ENCODE results near the gene DUSP7. TPM values are rescaled to one million over a fixed set of nuclear protein-coding genes. Genes with fewer than 3 reads are reported as not detected.

The DUSP7 gene
- total and polyA plus RNA-seq, 9 of the 15 experiments (the other 6 are each of a cell fraction or from before 2014, with no cell fraction given) = 0.45 to 15.8 (median 8.2) TPM

GRCh38 chr3:52083556-52084087 is 27.3 kb upstream of the DUSP7 start:
- in situ Hi-C loops (cut with MboI) = no loop called here
- FAIRE-seq = no peak
- H2AFZ ChIP-seq (ENCODE audit: low read depth, low read length) = no peak overlapping the region
- WGBS (ENCODE audit: insufficient coverage, low coverage, missing lambda C conversion rate) = 82% methylated on average over 5 of the region's 5 CpGs
- no peaks in the 10 kb centered on the region for H3K79me2 ChIP-seq (ENCODE audit: control insufficient read depth, insufficient read depth, low read length)
- DNase-seq (ENCODE audit: extremely low read depth in 1 of 4, low spot score in 3 of 4) = no peak
- H4K20me1 ChIP-seq (replicated peaks; ENCODE audit: control insufficient read depth, insufficient read depth, low read length) = no peaks in the 10 kb centered on the region
- no peak overlapping the region for H3K4me3 ChIP-seq
- no peak overlapping the region for H3K27ac ChIP-seq (ENCODE audit: extremely low read depth, low read depth, low read length)
- no peak overlapping the region for H3K4me2 ChIP-seq (ENCODE audit: insufficient read depth, low read length)
- no peaks in the 10 kb centered on the region for H3K27me3 ChIP-seq (ENCODE audit: control insufficient read depth in 2 of 2, insufficient read depth in 2 of 2, low read length in 2 of 2)
- no TSS peak for BruUV-seq (replicated peaks)
- no peaks in the 10 kb centered on the region for H3K9me3 ChIP-seq (replicated peaks; ENCODE audit: control insufficient read depth, insufficient read depth, low read depth, low read length)
- intact Hi-C loops (cut with micrococcal nuclease) = no loop called here
- POLR2A ChIA-PET = interaction anchor here (0.7 to 0.9 kb wide), 2 partner anchors 11 to 14 kb away, joined by 3 read pairs; no protein-coding TSS in a partner anchor
- H3K9me1 ChIP-seq (ENCODE audit: control insufficient read depth, insufficient read depth, low read length) = no peaks in the 10 kb centered on the region
- no peak for ATAC-seq
- H3K4me1 ChIP-seq (replicated peaks in 1 of 2; ENCODE audit: control insufficient read depth in 2 of 2, insufficient read depth in 2 of 2, low read length in 2 of 2) = peaks cover 35 to 60% of the 10 kb centered on the region in 2 experiments
- CTCF ChIA-PET (ENCODE audit: low intra/inter-chr PET ratio) = no interaction called here
- H3K9ac ChIP-seq (ENCODE audit: insufficient read depth in 1 of 2, low read depth in 2 of 2, low read length in 2 of 2) = peak overlapping the region in 1 of 2 experiments; percentile 13; a peak in 1 of 4 replicates
- H3K36me3 ChIP-seq (ENCODE audit: control insufficient read depth, insufficient read depth, low read length) = peaks cover 8% of the 10 kb centered on the region; the same call in 1 of the 3 replicates
- TF ChIP-seq ZNF589 (CRISPR knock-in tag; IDR thresholded peaks at IDR 0.05; ENCODE audit: low read depth) (no peak), RUNX1 (IDR thresholded peaks at IDR 0.05; ENCODE audit: low read depth) (no peak), RBM39 (optimal IDR thresholded peaks at IDR 0.05; ENCODE audit: low read depth, low read length) (no peak), ZFP30 (CRISPR knock-in tag; IDR thresholded peaks at IDR 0.05; ENCODE audit: borderline replicate concordance) (no peak), ZNF431 (CRISPR knock-in tag; IDR thresholded peaks at IDR 0.05) (no peak), ZNF76 (CRISPR knock-in tag; IDR thresholded peaks at IDR 0.05; ENCODE audit: borderline replicate concordance) (no peak), STAT5B (CRISPR knock-in tag; IDR thresholded peaks at IDR 0.05) (no peak)
- TF ChIP-seq, protein P1, sequence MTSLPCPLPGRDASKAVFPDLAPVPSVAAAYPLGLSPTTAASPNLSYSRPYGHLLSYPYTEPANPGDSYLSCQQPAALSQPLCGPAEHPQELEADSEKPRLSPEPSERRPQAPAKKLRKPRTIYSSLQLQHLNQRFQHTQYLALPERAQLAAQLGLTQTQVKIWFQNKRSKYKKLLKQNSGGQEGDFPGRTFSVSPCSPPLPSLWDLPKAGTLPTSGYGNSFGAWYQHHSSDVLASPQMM (CRISPR knock-in tag; IDR thresholded peaks at IDR 0.05) = no peak
- TF ChIP-seq, protein P2, sequence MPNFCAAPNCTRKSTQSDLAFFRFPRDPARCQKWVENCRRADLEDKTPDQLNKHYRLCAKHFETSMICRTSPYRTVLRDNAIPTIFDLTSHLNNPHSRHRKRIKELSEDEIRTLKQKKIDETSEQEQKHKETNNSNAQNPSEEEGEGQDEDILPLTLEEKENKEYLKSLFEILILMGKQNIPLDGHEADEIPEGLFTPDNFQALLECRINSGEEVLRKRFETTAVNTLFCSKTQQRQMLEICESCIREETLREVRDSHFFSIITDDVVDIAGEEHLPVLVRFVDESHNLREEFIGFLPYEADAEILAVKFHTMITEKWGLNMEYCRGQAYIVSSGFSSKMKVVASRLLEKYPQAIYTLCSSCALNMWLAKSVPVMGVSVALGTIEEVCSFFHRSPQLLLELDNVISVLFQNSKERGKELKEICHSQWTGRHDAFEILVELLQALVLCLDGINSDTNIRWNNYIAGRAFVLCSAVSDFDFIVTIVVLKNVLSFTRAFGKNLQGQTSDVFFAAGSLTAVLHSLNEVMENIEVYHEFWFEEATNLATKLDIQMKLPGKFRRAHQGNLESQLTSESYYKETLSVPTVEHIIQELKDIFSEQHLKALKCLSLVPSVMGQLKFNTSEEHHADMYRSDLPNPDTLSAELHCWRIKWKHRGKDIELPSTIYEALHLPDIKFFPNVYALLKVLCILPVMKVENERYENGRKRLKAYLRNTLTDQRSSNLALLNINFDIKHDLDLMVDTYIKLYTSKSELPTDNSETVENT (CRISPR knock-in tag; IDR thresholded peaks at IDR 0.05) = no peak
- TF ChIP-seq, protein P3, sequence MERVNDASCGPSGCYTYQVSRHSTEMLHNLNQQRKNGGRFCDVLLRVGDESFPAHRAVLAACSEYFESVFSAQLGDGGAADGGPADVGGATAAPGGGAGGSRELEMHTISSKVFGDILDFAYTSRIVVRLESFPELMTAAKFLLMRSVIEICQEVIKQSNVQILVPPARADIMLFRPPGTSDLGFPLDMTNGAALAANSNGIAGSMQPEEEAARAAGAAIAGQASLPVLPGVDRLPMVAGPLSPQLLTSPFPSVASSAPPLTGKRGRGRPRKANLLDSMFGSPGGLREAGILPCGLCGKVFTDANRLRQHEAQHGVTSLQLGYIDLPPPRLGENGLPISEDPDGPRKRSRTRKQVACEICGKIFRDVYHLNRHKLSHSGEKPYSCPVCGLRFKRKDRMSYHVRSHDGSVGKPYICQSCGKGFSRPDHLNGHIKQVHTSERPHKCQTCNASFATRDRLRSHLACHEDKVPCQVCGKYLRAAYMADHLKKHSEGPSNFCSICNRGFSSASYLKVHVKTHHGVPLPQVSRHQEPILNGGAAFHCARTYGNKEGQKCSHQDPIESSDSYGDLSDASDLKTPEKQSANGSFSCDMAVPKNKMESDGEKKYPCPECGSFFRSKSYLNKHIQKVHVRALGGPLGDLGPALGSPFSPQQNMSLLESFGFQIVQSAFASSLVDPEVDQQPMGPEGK (CRISPR knock-in tag; IDR thresholded peaks at IDR 0.05; ENCODE audit: borderline replicate concordance) = no peak
- TF ChIP-seq, protein P4, sequence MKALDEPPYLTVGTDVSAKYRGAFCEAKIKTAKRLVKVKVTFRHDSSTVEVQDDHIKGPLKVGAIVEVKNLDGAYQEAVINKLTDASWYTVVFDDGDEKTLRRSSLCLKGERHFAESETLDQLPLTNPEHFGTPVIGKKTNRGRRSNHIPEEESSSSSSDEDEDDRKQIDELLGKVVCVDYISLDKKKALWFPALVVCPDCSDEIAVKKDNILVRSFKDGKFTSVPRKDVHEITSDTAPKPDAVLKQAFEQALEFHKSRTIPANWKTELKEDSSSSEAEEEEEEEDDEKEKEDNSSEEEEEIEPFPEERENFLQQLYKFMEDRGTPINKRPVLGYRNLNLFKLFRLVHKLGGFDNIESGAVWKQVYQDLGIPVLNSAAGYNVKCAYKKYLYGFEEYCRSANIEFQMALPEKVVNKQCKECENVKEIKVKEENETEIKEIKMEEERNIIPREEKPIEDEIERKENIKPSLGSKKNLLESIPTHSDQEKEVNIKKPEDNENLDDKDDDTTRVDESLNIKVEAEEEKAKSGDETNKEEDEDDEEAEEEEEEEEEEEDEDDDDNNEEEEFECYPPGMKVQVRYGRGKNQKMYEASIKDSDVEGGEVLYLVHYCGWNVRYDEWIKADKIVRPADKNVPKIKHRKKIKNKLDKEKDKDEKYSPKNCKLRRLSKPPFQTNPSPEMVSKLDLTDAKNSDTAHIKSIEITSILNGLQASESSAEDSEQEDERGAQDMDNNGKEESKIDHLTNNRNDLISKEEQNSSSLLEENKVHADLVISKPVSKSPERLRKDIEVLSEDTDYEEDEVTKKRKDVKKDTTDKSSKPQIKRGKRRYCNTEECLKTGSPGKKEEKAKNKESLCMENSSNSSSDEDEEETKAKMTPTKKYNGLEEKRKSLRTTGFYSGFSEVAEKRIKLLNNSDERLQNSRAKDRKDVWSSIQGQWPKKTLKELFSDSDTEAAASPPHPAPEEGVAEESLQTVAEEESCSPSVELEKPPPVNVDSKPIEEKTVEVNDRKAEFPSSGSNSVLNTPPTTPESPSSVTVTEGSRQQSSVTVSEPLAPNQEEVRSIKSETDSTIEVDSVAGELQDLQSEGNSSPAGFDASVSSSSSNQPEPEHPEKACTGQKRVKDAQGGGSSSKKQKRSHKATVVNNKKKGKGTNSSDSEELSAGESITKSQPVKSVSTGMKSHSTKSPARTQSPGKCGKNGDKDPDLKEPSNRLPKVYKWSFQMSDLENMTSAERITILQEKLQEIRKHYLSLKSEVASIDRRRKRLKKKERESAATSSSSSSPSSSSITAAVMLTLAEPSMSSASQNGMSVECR (CRISPR knock-in tag; IDR thresholded peaks at IDR 0.05) = no peak
